ENCODE measurements around the gene LRP1B.

DNA sequence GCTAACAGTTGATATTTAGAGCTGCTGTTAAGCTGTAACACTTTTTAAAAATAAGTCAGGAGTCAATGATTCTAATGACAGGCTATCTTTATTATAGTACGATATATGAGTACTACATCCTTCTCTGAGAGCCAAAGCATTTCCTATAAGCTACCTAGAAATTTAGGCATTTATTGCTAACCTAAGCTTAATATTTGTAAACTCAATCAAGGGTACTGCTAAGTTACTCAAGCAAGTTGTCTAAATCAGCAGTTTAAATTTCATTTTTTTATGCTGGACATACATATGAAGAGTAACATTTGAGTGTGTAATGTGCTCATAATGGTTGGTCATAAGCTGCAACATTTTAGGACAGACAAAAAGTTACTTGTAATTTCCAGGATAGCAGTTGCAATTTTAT is 1774.1 kb downstream of the LRP1B start:
- TF ChIP-seq, protein P1, sequence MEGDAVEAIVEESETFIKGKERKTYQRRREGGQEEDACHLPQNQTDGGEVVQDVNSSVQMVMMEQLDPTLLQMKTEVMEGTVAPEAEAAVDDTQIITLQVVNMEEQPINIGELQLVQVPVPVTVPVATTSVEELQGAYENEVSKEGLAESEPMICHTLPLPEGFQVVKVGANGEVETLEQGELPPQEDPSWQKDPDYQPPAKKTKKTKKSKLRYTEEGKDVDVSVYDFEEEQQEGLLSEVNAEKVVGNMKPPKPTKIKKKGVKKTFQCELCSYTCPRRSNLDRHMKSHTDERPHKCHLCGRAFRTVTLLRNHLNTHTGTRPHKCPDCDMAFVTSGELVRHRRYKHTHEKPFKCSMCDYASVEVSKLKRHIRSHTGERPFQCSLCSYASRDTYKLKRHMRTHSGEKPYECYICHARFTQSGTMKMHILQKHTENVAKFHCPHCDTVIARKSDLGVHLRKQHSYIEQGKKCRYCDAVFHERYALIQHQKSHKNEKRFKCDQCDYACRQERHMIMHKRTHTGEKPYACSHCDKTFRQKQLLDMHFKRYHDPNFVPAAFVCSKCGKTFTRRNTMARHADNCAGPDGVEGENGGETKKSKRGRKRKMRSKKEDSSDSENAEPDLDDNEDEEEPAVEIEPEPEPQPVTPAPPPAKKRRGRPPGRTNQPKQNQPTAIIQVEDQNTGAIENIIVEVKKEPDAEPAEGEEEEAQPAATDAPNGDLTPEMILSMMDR (IDR thresholded peaks at IDR 0.05; ENCODE audit: low read depth, low read length, missing input control), result no peak
- TF ChIP-seq RAD21 (IDR thresholded peaks at IDR 0.05) (no peak), GABPA (IDR thresholded peaks at IDR 0.05 in 1 of 2, conservative IDR thresholded peaks at IDR 0.05 in 1 of 2) (no peak), TAF1 (conservative IDR thresholded peaks at IDR 0.05) (no peak), FOXA1 (IDR thresholded peaks at IDR 0.05) (no peak), YY1 (IDR thresholded peaks at IDR 0.05) (no peak), HNF4A (conservative IDR thresholded peaks at IDR 0.05) (no peak)
- TF ChIP-seq, protein P2, sequence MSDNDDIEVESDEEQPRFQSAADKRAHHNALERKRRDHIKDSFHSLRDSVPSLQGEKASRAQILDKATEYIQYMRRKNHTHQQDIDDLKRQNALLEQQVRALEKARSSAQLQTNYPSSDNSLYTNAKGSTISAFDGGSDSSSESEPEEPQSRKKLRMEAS (IDR thresholded peaks at IDR 0.05), result no peak
- TF ChIP-seq, protein P3, sequence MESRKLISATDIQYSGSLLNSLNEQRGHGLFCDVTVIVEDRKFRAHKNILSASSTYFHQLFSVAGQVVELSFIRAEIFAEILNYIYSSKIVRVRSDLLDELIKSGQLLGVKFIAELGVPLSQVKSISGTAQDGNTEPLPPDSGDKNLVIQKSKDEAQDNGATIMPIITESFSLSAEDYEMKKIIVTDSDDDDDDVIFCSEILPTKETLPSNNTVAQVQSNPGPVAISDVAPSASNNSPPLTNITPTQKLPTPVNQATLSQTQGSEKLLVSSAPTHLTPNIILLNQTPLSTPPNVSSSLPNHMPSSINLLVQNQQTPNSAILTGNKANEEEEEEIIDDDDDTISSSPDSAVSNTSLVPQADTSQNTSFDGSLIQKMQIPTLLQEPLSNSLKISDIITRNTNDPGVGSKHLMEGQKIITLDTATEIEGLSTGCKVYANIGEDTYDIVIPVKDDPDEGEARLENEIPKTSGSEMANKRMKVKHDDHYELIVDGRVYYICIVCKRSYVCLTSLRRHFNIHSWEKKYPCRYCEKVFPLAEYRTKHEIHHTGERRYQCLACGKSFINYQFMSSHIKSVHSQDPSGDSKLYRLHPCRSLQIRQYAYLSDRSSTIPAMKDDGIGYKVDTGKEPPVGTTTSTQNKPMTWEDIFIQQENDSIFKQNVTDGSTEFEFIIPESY (IDR thresholded peaks at IDR 0.05), result no peak
